Suprapubic skin (tissue), 2 donors: ENCODE results near the gene LRP3.

Experiments used
- EP300 ChIP-seq: sonication (generic); formaldehyde crosslinking; IDR thresholded peaks from one replicate; pipeline ENCODE4 v1.6.1; 2017; ENCODE audit warnings: antibody characterized with exemption
- POLR2A ChIP-seq, 2 donors: fragments of 450-650 bp; IDR thresholded peaks; one replicate each; pipeline ENCODE4 v1.6.1; 2017; ENCODE audit warnings: antibody characterized with exemption in 2 of 2, mild to moderate bottlenecking in 2 of 2, moderate library complexity in 2 of 2

- TF ChIP-seq POLR2A (IDR thresholded peaks at IDR 0.05), result no peak
- TF ChIP-seq EP300, result no peak
Measured at GRCh38 chr19:33192010-33192409, 2.1 kb upstream of the LRP3 start.
